Frontal cortex (tissue), 4 donors: ENCODE measurements around the gene FAM32A. TPM values are rescaled to one million over a fixed set of nuclear protein-coding genes. Genes with fewer than 3 reads are reported as not detected.

ENCODE experiments used
- DNase-seq, 2 donors: peaks; one replicate each; pipeline ENCODE4 v3.0.0; 2012; ENCODE audit warnings: low spot score in 2 of 2
- FAIRE-seq: peaks from 2 replicates; lab custom pipeline; 2012; peaks lifted over from hg19 to GRCh38; lab: Jason Lieb, UNC
- total RNA-seq: library from RNA; depleted of rRNA; stranded (reverse); fragments of >200 nt; gene quantifications from one replicate; pipeline ENCODE4 v1.2.3, GENCODE V29; 2014
- donor health status: control.
- donor health status: control.
- donor health status: control.

Gene FAM32A
- total RNA-seq, result 122 TPM

DNA sequence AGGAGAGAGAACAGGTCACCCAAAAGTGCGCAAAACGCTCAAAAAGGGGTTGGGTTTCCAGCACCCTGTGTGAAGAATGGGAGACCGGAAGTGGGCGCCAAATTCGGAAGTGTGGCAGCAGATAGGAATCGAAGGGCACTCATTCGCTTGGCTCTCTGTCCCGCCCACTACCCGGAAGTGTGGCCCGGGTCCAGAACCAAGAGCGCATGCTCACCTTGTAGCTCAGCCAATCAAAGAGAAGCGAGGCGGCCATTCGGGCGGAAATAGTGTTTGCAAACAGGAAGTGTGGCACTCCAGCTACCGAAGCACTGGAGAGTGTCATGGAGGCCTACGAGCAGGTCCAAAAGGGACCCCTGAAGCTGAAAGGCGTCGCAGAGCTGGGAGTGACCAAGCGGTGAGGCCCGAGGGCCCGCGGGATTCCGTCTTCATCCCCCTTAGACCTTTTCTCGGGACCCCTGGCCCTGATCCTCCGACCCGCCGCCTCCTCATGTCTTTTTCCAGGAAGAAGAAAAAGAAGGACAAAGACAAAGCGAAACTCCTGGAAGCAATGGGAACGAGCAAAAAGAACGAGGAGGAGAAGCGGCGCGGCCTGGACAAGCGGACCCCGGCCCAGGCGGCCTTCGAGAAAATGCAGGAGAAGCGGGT is at the start of gene FAM32A:
Gene FAM32A, plus strand, starts transcription at position 288 of the 645 bp plus-strand sequence. Its CDS starts 33 bp downstream, at position 321.
- DNase-seq, result peak; percentile 83 to 98
- peak; percentile 79 for FAIRE-seq

DNA sequence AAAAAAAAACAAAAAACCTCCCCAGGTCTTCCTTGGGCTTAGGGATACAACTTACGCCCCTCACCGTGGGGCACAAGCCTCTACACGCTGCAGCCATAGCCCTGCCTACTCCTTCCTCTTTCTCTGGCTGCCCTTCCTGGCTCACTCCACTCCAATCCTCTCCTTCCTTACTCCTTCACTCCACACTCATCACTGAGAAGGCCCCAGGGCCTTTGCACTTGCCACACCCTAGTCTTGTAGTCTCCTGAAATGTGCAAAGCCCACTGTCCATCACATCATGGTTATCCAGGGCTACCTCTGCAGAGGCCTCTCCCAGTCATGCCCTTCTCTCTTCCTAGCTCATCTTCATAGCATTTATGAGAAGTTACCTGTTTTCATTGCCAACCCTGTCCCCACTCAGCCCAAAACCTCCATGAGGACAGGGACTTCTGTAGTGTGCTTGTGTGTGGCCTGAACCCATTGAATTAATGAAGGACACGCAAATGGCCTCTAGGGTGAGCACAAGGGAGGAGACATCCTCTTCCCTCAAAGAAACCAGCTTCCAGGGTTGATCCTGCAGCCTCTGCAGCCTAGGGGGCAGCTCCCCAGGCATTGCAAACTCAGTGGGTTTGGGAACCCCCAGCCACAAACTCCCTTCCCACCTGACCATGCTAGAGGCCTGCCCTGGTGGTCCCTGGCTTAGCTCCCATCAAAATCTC is 49.6 kb upstream of the FAM32A start:
- FAIRE-seq (no peak), DNase-seq (no peak)

DNA sequence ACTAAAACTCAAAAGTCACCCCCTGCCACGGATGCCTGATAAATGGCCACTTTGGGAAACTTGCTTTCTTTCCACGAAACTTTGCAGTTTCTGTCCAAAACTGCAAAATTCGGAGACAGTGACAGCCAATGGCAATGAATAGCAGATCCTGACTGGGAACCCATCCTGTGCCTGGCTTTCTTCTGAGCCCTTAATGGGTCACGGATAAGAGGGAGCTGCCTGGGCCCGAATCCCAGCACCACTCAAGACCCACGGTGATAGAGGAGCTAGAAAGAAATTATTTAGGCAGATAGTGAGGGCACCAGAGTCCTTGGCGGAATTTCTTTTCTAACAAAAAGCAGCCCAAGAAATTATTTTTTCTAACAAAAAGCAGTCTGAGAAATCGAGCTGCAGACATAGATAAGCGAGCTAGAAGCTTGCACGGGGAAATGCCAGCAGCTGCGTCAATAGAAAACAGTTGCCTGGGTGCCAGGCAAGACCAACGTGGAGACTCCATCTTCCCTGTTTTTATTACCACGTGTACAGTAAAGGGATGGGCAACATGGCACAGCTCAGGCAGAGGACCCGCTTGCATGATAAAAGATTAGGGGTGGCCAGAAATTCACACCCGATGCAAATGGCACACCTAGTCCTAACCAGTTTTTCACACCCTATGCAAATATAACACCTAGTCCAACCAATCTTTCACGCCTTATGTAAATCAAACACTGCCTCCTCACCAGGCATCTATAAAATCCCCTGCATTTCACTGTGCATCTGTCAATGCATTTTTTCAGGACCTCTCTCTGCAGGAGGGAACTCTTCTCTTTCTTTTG is 48.8 kb upstream of the FAM32A start:
- FAIRE-seq, result no peak
- no peak for DNase-seq

DNA sequence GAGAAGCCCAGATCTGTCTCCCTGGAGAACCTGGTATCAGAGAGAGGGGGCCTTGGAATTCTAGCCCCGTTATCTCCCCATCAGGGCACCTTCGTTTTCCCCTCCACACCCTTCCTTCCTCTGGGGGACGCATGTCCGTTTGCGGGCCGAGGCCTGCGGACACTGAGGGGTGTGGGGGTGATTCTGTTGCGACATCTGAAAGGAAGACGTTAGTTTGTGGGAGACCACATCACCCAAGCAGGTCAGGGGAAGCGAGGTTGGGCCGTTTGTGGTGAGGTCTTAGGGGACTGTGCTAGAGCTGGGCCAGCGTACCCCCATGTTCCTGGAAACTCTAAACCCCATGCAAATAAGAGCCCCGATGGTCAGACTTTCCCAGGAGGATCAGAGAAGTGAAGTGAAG is 45.5 kb upstream of the FAM32A start:
- DNase-seq (no peak), FAIRE-seq (no peak)

DNA sequence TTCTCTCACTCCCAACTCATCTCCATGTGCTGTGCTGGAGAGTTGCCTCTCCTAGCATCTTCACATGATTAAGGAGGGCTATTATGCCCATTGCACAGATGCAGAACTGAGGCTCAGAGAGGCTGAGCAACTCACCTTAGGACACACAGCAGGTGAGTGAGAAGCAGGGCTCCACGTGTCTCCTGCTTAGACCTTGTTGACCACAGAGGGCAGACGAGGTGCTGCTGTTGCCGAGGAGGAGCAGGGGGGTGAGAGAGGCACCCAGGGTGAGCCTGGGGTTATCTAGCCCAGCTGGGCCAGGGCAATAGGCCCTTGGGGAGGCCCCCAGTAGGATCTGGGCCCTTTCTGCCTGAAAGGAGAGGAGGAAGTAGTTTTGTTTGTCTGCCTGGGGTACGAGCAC is 44.2 kb upstream of the FAM32A start:
- no peak for FAIRE-seq
- no peak for DNase-seq

DNA sequence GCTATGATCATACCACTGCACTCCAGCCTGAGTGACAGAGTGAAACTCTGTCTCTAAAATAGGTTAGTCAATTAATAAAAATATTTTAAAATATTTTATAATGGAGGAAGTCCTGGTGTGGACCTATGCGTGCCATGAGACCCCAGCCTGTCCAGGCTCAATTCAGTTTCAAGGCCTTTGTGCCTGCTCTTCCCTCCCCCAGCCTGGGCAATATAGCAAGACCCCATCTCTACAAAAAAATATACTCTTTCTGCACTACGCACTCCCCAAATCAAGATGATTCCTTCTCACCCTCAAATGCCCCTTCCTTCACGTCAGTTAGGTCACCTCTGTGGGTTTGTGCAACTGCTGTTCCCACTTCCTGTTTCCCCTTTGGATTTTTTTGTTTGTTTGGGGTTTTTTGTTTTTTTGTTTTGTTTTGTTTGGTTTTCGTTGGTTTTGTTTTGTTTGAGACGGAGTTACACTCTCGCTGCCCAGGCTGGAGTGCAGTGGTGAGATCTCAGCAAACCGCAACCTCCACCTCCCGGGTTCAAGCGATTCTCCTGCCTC is 43.1 kb upstream of the FAM32A start:
- FAIRE-seq, result no peak

DNA sequence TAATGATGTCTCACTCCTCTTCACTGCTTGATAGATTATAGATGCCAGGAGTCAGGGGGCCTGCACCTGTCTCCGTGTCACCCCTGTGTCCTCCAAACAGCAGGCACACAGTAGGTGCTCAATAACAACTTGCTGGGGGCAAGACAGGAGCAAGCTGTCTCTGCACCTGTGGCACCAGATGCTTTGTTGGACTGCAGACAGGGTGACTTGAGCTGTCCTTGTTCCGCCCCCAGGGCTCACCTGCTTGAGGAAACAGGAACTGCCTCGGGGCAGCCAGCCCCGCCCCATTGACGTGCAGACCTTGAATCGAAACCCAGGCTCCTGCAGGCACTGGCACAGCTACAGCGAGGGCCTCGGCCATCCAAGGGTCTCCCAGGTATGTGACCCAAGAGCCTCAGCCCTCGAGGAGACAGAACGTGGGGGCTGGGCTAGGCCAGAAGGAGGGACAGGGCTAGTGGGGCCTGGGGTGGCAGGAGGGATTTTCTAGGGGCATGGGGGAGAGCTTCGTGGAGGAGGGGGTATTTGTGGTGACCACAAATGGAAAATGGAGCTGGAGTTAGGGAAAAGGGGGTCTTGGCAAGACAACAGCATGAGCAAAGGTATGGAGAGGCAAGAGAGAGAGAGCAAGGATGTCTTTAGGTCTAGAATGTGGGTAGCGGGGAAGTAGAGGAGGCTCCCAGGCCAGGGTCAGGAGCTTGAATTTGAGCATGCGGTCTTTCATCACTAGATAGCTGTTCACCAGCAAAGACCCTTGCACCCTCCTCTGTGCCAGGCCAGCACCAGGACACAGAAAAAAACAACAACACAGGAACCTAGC is 41.6 kb upstream of the FAM32A start, which contains the start of gene HSH2D:
Gene HSH2D, plus strand, starts transcription at position 287 of the 817 bp plus-strand sequence. CDS start 5,066 bp downstream, outside the sequence.
- DNase-seq (no peak), FAIRE-seq (no peak)

More for the DNA sequence above, 43.1 kb upstream of the FAM32A start:
- no peak for DNase-seq

DNA sequence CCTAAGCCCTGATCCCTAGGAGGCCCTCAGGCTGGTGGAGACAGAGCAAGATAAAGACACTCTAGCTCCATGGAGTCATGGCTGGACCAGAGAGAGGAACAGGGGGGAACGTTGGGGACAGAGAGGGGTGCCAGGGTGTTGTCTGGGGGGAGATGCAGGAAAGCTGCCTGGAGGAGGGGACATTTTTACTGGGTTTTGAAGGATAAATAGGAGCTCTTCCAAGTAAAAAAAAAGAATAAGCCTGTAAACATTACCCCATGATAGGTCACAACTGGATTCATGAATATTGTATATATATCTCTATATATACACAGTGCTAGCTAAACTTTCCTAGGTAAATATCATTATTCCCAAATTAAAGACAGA is 41.0 kb upstream of the FAM32A start:
- FAIRE-seq (no peak), DNase-seq (no peak)

DNA sequence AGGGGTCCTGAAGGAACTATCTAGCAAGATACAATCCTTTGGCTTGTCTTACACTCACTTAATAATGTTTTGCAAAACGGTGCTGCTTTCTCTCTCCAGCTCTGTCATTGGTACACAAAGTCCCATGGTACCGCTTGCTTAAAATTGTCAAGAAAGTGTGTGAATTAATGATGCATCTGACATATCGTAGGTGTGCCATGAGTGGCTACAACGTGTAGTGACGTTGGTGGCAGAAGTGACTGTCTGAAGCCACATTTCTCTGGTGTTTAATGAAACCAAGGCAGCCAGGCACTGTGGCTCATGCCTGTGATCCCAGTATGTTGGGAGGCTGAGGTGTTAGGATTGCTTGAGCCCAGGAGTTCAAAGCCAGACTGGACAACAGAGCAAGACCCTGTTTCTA is 39.1 kb upstream of the FAM32A start:
- DNase-seq (no peak), FAIRE-seq (no peak)

DNA sequence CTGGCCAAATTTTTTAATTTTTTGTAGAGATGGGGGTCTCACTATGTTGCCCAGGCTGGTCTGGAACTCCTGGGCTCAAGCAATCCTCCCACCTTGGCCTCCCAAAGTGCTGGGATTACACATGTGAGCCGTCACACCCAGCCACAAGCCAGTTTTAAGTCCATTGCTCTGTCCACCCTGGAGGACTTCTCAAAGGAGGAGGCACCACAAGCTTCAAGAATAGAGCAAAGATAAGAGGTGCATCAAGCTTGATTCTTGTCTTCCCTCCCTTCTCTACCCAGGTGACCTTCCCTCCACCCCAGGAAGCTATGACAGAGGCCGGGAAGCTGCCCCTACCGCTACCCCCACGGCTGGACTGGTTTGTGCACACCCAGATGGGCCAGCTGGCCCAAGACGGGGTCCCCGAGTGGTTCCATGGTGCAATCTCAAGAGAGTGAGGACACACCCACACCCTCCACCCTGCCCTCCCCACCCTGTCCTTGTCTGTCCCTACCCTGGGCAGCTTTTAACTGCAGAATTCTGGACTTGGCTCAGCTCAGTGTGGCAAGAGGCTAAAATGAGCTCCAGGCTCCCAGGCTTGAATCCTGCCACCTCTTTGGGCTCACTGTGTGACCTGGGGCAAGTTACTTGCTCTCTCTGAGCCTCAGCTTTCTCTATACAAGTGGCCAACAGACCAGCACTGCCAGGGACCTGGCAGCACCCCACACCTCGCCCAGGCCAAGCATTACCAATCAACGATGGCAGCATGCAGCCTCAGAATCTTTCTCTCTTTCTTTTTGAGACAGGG is 36.6 kb upstream of the FAM32A start:
- DNase-seq (no peak), FAIRE-seq (no peak)

DNA sequence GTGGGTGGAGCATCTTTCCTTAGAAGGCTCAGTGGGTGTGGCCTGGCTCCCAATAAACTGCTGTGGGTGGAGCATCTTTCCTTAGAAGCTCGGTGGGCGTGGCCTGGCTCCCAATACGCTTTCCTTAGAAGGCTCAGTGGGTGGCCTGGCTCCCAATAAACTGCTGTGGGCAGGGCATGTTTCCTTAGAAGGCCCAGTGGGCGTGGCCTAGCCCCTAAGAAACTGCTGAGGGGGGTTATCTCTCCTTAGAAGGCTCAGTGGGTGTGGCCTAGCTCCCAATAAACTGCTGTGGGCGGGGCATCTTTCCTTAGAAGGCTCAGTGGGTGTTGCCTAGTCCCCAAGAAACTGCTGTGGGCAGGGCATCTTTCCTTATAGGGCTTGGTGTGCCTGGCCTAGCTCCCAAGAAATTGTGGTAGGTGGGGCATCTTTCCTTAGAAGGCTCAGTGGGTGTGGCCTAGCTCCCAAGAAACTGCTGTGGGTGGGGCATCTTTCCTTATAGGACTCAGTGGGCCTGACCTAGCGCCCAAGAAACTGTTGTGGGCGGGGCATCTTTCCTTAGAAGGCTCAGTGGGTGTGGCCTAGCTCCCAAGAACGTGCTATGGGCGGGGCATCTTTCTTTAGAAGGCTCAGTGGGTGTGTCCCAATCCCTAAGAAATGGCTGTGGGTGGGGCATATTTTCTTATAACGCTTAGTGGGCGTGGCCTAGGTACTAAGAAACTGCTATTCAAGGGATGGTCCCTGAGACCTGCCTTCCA is 31.5 kb upstream of the FAM32A start:
- DNase-seq (no peak), FAIRE-seq (no peak)

DNA sequence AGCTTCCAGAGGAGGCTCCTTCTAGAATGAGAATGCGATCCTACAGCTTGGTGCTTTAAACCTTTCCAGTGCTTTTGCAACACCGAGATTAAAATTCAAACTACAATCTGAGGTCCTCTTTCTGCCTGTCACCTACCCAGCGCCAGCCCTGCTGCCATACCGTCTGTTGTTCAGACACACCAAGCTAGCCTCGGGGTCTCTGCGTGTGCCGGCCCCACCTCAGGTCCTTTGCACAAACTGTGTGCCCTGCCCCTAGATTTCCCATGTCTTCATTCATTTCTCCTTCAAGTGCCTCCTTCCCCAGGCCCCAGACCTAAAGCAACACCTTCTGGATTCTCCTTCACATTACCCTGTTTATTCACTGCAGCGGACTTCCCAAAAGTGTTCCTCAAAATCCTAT is 30.7 kb upstream of the FAM32A start:
- DNase-seq (no peak), FAIRE-seq (no peak)

DNA sequence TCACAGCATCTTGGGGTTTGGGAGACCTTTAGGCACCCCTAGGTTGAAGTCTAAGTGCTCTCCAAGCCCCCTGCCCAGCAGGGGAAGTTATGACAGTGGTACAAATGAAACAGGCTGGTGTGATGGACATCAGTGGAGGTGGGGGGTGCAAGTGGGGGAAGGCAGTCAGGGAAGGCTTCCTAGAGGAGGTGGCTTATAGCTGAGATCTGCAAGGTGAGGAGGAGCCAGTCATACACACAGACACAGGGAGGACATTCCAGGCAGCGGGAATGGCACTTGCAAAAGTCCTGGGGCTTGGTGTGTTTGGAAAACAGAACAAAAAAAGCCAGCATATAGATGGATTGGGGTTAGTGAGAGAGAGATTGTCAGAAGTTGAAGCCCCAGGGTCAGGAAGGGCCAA is 30.1 kb upstream of the FAM32A start:
- FAIRE-seq (no peak), DNase-seq (no peak)

DNA sequence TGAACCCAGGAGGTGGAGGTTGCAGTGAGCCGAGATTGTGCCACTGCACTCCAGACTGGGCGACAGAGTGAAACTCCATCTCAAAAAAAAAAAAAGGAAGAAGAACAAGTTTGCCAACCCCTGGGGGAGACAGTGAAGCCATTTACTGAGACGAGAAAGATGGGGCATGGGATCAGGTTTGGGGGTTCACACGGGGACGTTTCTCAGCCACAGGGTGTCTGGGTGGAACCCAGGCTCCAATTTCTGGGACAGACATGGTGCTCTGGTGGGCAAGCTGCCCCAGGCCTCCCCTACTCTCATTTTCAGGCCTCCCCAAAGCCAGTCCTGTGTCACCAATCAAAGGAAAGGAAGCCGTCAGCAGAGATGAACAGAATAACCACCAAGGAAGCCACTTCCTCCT is 28.3 kb upstream of the FAM32A start:
- FAIRE-seq (no peak), DNase-seq (no peak)

DNA sequence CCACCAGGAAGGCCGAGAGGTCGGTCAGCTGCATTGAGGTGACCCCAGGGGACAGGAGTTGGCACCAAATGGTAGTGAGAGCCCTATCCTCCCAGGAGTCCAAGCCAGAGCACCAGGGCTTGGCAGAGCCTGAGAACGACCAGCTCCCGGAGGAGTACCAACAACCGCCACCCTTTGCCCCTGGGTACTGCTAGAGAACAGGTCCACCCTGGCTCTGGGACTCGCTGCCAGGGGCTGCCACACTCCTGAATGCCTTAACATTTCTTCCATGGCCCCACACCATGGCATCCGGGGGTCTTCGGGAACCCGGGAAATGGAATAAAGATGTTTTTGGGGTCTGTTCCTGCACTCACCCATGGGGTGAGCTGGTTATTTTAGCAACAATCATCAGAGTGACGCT is 27.6 kb upstream of the FAM32A start:
- DNase-seq (no peak), FAIRE-seq (no peak)

DNA sequence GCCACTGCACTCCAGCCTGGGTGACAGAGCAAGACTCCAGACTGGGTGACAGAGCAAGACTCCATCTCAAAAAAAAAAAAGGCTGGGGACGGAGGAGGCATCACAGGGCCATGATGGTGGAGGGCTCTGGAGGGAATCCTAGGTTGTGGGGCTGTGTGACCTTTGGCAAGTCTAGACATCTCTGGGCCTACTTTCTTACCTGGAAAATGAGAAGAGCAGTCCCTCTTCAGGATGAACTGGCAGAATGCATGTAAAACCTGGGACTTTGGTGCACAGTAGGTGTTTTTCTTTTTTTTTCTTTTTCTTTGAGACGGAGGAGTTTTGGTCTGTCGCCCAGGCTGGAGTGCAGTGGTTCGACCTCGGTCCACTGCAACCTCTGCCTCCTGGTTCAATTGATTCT is 25.6 kb upstream of the FAM32A start:
- DNase-seq (no peak), FAIRE-seq (no peak)

DNA sequence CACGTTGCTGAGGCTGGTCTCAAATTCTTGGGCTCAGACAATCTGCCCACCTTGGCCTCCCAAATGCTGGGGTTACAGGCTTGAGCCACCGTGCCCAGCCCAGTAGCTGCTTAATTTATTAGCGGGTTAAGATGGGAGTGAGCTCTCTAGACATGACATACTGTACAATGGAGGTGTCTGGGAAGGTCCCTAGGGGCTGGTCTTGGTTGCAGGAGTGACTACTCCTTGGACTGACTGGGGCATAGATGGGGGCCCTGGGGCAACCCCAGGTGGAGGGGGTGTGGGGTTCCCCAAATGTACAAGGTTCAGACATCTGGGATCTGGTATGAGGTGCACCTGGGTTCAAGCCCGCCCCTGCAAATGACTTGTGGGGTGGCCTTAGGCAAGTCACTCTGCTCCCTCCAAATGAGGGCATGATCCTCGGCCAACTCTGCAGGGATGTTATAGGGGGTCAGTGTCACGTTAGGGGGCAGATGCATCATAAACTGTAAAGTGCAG is 24.7 kb upstream of the FAM32A start:
- FAIRE-seq, result no peak

DNA sequence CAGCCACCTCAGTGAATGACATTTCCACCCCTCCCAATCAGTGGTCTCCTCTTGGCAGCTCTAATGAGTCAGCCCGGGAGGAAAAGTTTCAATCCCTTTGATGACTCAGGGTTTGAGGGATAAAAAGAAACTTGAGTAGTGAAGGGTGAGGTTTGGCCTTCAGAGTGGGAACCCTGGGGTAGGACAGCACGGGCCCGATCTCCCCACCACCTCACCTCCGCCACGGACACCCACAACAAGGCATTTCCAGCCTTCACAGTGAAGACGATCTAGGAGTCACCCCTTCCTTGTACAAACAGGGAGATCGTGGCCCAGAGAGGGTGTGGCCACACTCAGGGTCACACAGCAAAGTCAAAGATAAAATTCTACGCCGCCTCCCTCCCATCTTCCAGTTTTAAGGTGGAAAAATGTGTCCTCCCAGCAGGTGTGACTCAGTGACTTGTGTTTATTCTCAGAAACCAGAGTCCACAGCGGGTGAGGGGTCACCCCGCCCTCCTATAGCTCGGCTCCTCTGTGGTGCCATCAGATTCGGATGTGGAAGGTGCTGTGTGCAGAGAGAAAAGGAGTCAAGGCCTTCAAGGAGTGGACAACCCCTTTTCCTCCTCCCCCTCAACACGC is 24.2 kb upstream of the FAM32A start:
- FAIRE-seq, result no peak
- no peak for DNase-seq

More for the DNA sequence above, 24.7 kb upstream of the FAM32A start:
- DNase-seq, result no peak
